ENCODE measurements around the gene IL12B.
A peak's percentile ranks its signal among the peaks of the same experiment; 100 is the strongest.

IL12B gene

GRCh38 chr5:159319363-159319762, 10.9 kb downstream of the IL12B start:
- no peaks in the 10 kb centered on the region for H3K9me3 ChIP-seq (replicated peaks in 1 of 2; ENCODE audit: control insufficient read depth in 2 of 2, insufficient read depth in 1 of 2, low read depth in 1 of 2, low read length in 2 of 2)
- no peak overlapping the region for H4K91ac ChIP-seq (ENCODE audit: low read depth, low read length, poor library complexity)
- no peak overlapping the region for H2BK120ac ChIP-seq (ENCODE audit: low read depth, low read length)
- no peak overlapping the region for H2BK5ac ChIP-seq (ENCODE audit: low read length)
- no peak overlapping the region for H3K9ac ChIP-seq (ENCODE audit: low read depth, low read length, poor library complexity)
- DNase-seq (ENCODE audit: low spot score) = no peak
- peaks cover 0 to 4% (median 0%) of the 10 kb centered on the region in 3 experiments for H3K27me3 ChIP-seq (ENCODE audit: control insufficient read depth in 3 of 3, insufficient read depth in 3 of 3, low read depth in 1 of 3, low read length in 3 of 3)
- H3K4ac ChIP-seq (ENCODE audit: low read length) = no peak overlapping the region
- no peak overlapping the region for H3K4me3 ChIP-seq (ENCODE audit: low read length in 2 of 2)
- no peaks in the 10 kb centered on the region for H3K36me3 ChIP-seq (replicated peaks in 1 of 2; ENCODE audit: control insufficient read depth in 2 of 2, insufficient read depth in 2 of 2, low read length in 2 of 2)
- H4K8ac ChIP-seq (ENCODE audit: low read depth, low read length) = no peak overlapping the region
- no peaks in the 10 kb centered on the region for H3K79me1 ChIP-seq (ENCODE audit: low read depth, low read length)
- no peak overlapping the region for H2AK5ac ChIP-seq (ENCODE audit: low read depth, low read length)
- H3K27ac ChIP-seq (replicated peaks; ENCODE audit: low read length) = no peak overlapping the region
- H2AFZ ChIP-seq (ENCODE audit: low read length) = no peak overlapping the region
- no peak overlapping the region for H2BK12ac ChIP-seq (ENCODE audit: low read length)
- no peak overlapping the region for H3K23ac ChIP-seq (ENCODE audit: low read depth, low read length, poor library complexity)
- H3K4me2 ChIP-seq (ENCODE audit: insufficient read depth, low read length, poor library complexity, severe bottlenecking) = no peak overlapping the region
- no CpG with 5 or more reads among the region's 3 CpGs for WGBS, 2 donors (ENCODE audit: extremely low coverage in 2 of 2, insufficient read length in 2 of 2, insufficient replicate concordance in 1 of 2)
- no peaks in the 10 kb centered on the region for H3K4me1 ChIP-seq (ENCODE audit: control insufficient read depth in 2 of 2, insufficient read depth in 1 of 2, low read depth in 1 of 2, low read length in 2 of 2)
- no peak overlapping the region for H2BK15ac ChIP-seq (ENCODE audit: low read length)
- H3K14ac ChIP-seq (ENCODE audit: low read length) = no peak overlapping the region
- no peak overlapping the region for H3K18ac ChIP-seq (ENCODE audit: low read length)

GRCh38 chr5:159318448-159318847, 11.8 kb downstream of the IL12B start:
- Histone ChIP-seq H3K27ac (replicated peaks; ENCODE audit: low read length) (no peak overlapping the region), H2BK120ac (ENCODE audit: low read depth, low read length) (no peak overlapping the region), H3K9ac (ENCODE audit: low read depth, low read length, poor library complexity) (no peak overlapping the region), H3K4me1 (ENCODE audit: control insufficient read depth in 2 of 2, insufficient read depth in 1 of 2, low read depth in 1 of 2, low read length in 2 of 2) (no peaks in the 10 kb centered on the region), H3K18ac (ENCODE audit: low read length) (no peak overlapping the region), H4K91ac (ENCODE audit: low read depth, low read length, poor library complexity) (no peak overlapping the region), H3K4me3 (ENCODE audit: low read length in 2 of 2) (no peak overlapping the region), H3K79me1 (ENCODE audit: low read depth, low read length) (no peaks in the 10 kb centered on the region), H3K36me3 (replicated peaks in 1 of 2; ENCODE audit: control insufficient read depth in 2 of 2, insufficient read depth in 2 of 2, low read length in 2 of 2) (no peaks in the 10 kb centered on the region), H3K4ac (ENCODE audit: low read length) (no peak overlapping the region), H2BK12ac (ENCODE audit: low read length) (no peak overlapping the region), H2BK5ac (ENCODE audit: low read length) (no peak overlapping the region), H3K27me3 (ENCODE audit: control insufficient read depth in 3 of 3, insufficient read depth in 3 of 3, low read depth in 1 of 3, low read length in 3 of 3) (peaks cover 0 to 10% (median 0%) of the 10 kb centered on the region in 3 experiments), H3K4me2 (ENCODE audit: insufficient read depth, low read length, poor library complexity, severe bottlenecking) (no peak overlapping the region), H2AFZ (ENCODE audit: low read length) (no peak overlapping the region), H3K14ac (ENCODE audit: low read length) (no peak overlapping the region), H2AK5ac (ENCODE audit: low read depth, low read length) (no peak overlapping the region), H3K9me3 (replicated peaks in 1 of 2; ENCODE audit: control insufficient read depth in 2 of 2, insufficient read depth in 1 of 2, low read depth in 1 of 2, low read length in 2 of 2) (no peaks in the 10 kb centered on the region), H4K8ac (ENCODE audit: low read depth, low read length) (no peak overlapping the region), H3K23ac (ENCODE audit: low read depth, low read length, poor library complexity) (no peak overlapping the region), H2BK15ac (ENCODE audit: low read length) (no peak overlapping the region)
- DNase-seq (ENCODE audit: low spot score) = no peak
- WGBS, 2 donors (ENCODE audit: extremely low coverage in 2 of 2, insufficient read length in 2 of 2, insufficient replicate concordance in 1 of 2) = no CpG with 5 or more reads among the region's 4 CpGs

DNA sequence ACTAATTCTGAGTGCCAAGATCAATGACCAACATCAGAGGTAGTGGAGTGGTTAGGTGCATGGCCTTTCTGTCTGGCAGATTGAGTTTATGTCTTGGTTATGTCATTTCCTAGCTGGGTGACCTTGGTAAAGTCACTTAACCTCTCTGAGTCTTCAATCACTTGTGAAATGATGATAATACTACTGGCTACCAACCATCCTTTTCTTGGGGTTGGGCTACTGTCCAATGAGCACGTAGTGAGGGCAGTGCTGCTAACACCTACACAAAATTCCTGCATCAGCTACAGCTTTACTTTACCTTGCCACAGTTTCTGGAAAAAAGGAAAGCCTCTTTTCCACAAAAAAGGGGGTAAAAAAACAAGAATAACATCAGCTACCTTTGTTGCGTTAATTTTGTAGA, 12.4 kb downstream of the IL12B start:
- Histone ChIP-seq H4K8ac (ENCODE audit: low read depth, low read length) (no peak overlapping the region), H3K4me3 (ENCODE audit: low read length in 2 of 2) (no peak overlapping the region), H2AFZ (ENCODE audit: low read length) (no peak overlapping the region), H2BK12ac (ENCODE audit: low read length) (no peak overlapping the region), H2BK5ac (ENCODE audit: low read length) (no peak overlapping the region), H3K14ac (ENCODE audit: low read length) (no peak overlapping the region), H3K4me1 (ENCODE audit: control insufficient read depth in 2 of 2, insufficient read depth in 1 of 2, low read depth in 1 of 2, low read length in 2 of 2) (no peaks in the 10 kb centered on the region), H2BK15ac (ENCODE audit: low read length) (no peak overlapping the region), H3K9ac (ENCODE audit: low read depth, low read length, poor library complexity) (no peak overlapping the region), H3K36me3 (replicated peaks in 1 of 2; ENCODE audit: control insufficient read depth in 2 of 2, insufficient read depth in 2 of 2, low read length in 2 of 2) (no peaks in the 10 kb centered on the region), H3K79me1 (ENCODE audit: low read depth, low read length) (no peaks in the 10 kb centered on the region), H3K4ac (ENCODE audit: low read length) (no peak overlapping the region), H3K23ac (ENCODE audit: low read depth, low read length, poor library complexity) (no peak overlapping the region), H2BK120ac (ENCODE audit: low read depth, low read length) (no peak overlapping the region), H3K27me3 (ENCODE audit: control insufficient read depth in 3 of 3, insufficient read depth in 3 of 3, low read depth in 1 of 3, low read length in 3 of 3) (peaks cover 0 to 16% (median 0%) of the 10 kb centered on the region in 3 experiments), H2AK5ac (ENCODE audit: low read depth, low read length) (no peak overlapping the region), H3K18ac (ENCODE audit: low read length) (no peak overlapping the region), H3K9me3 (replicated peaks in 1 of 2; ENCODE audit: control insufficient read depth in 2 of 2, insufficient read depth in 1 of 2, low read depth in 1 of 2, low read length in 2 of 2) (no peaks in the 10 kb centered on the region), H4K91ac (ENCODE audit: low read depth, low read length, poor library complexity) (no peak overlapping the region), H3K4me2 (ENCODE audit: insufficient read depth, low read length, poor library complexity, severe bottlenecking) (no peak overlapping the region), H3K27ac (replicated peaks; ENCODE audit: low read length) (no peak overlapping the region)
- no CpG with 5 or more reads among the region's 2 CpGs for WGBS, 2 donors (ENCODE audit: extremely low coverage in 2 of 2, insufficient read length in 2 of 2, insufficient replicate concordance in 1 of 2)
- no peak for DNase-seq (ENCODE audit: low spot score)

DNA sequence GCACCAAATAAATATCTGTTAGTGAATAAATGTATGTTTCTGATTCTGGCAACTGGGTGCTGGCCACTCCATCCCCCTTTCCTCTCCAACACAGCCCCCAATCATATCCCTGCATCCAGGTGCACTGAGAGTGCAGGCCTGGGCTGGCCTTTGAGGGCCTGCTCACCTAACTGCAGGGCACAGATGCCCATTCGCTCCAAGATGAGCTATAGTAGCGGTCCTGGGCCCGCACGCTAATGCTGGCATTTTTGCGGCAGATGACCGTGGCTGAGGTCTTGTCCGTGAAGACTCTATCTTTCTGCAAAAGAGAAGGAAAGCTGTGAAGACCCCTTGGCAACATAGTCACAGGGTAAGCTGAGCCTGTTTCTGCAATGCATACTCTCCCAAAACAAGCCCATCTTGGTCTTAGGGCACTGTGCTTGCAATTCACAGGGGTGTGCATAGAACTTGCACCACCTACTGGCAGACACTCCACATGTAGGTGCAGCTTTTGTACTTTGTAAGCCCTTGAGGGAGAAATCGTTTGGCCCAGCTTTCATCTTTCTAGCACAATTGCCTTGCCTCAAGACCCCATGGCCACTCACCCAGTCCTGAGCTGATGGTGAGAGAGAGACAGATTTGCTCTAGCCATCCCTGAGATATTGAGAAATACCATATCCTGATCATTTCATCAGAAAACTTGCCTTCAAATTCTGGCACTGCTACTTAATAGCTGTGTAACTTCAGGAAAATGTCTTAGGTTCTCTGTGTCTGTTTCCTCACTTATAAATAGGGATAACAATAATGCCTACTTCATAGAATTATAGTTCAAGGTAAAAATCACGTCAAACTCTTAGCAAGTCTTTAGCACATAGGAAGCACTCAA, 13.5 kb downstream of the IL12B start:
- no CpG with 5 or more reads among the region's 9 CpGs for WGBS, 2 donors (ENCODE audit: extremely low coverage in 2 of 2, insufficient read length in 2 of 2, insufficient replicate concordance in 1 of 2)
- H3K4me1 ChIP-seq (ENCODE audit: control insufficient read depth in 2 of 2, insufficient read depth in 1 of 2, low read depth in 1 of 2, low read length in 2 of 2) = no peaks in the 10 kb centered on the region
- H2AFZ ChIP-seq (ENCODE audit: low read length) = no peak overlapping the region
- H3K23ac ChIP-seq (ENCODE audit: low read depth, low read length, poor library complexity) = no peak overlapping the region
- peak overlapping the region; percentile 49 for H3K18ac ChIP-seq (ENCODE audit: low read length)
- H2BK15ac ChIP-seq (ENCODE audit: low read length) = no peak overlapping the region
- H3K79me1 ChIP-seq (ENCODE audit: low read depth, low read length) = no peaks in the 10 kb centered on the region
- H3K27me3 ChIP-seq (ENCODE audit: control insufficient read depth in 3 of 3, insufficient read depth in 3 of 3, low read depth in 1 of 3, low read length in 3 of 3) = peaks cover 0 to 25% (median 0%) of the 10 kb centered on the region in 3 experiments
- H3K36me3 ChIP-seq (replicated peaks in 1 of 2; ENCODE audit: control insufficient read depth in 2 of 2, insufficient read depth in 2 of 2, low read length in 2 of 2) = no peaks in the 10 kb centered on the region
- no peaks in the 10 kb centered on the region for H3K9me3 ChIP-seq (replicated peaks in 1 of 2; ENCODE audit: control insufficient read depth in 2 of 2, insufficient read depth in 1 of 2, low read depth in 1 of 2, low read length in 2 of 2)
- no peak overlapping the region for H3K9ac ChIP-seq (ENCODE audit: low read depth, low read length, poor library complexity)
- no peak overlapping the region for H3K4me2 ChIP-seq (ENCODE audit: insufficient read depth, low read length, poor library complexity, severe bottlenecking)
- H2BK5ac ChIP-seq (ENCODE audit: low read length) = no peak overlapping the region
- H3K4ac ChIP-seq (ENCODE audit: low read length) = no peak overlapping the region
- no peak overlapping the region for H4K8ac ChIP-seq (ENCODE audit: low read depth, low read length)
- H2BK120ac ChIP-seq (ENCODE audit: low read depth, low read length) = no peak overlapping the region
- no peak overlapping the region for H3K4me3 ChIP-seq (ENCODE audit: low read length in 2 of 2)
- H3K27ac ChIP-seq (replicated peaks; ENCODE audit: low read length) = no peak overlapping the region
- H2AK5ac ChIP-seq (ENCODE audit: low read depth, low read length) = no peak overlapping the region
- H4K91ac ChIP-seq (ENCODE audit: low read depth, low read length, poor library complexity) = no peak overlapping the region
- H2BK12ac ChIP-seq (ENCODE audit: low read length) = no peak overlapping the region
- no peak overlapping the region for H3K14ac ChIP-seq (ENCODE audit: low read length)
- DNase-seq (ENCODE audit: low spot score) = peak; percentile 37
